ENCODE data around the gene FAAP100.

FAAP100 gene

DNA sequence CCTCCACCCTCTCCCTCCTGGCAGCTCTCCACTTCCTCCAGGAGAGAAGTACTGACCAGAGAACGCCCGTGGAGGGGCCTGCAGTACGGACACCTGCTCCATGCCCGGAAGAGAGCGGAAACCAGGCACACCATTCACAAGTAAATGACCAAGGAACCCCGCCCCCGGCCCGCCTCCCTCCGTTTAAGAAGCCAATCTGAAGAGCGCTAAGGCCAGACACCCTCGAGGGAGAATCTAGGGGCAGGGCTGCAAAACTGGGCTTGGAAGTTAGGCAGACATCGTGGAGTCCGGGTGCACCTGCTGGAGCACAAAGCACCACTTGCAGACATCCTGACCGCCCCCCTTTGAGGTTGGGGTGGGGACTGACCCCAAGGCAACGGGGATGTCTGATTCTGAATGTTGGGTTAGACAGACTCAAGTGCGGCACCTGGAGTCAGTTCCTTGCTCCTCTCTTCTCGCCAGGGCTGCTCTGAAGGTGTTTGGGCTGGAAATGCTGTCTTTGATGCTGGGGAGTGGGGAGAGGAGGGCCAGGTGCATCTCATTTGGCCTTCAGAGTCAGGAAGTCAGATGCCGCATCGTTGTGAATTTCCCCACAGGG is 964 bp upstream of the FAAP100 start:
- DNase-seq: peak in 1 of 2 donors; percentile 44

DNA sequence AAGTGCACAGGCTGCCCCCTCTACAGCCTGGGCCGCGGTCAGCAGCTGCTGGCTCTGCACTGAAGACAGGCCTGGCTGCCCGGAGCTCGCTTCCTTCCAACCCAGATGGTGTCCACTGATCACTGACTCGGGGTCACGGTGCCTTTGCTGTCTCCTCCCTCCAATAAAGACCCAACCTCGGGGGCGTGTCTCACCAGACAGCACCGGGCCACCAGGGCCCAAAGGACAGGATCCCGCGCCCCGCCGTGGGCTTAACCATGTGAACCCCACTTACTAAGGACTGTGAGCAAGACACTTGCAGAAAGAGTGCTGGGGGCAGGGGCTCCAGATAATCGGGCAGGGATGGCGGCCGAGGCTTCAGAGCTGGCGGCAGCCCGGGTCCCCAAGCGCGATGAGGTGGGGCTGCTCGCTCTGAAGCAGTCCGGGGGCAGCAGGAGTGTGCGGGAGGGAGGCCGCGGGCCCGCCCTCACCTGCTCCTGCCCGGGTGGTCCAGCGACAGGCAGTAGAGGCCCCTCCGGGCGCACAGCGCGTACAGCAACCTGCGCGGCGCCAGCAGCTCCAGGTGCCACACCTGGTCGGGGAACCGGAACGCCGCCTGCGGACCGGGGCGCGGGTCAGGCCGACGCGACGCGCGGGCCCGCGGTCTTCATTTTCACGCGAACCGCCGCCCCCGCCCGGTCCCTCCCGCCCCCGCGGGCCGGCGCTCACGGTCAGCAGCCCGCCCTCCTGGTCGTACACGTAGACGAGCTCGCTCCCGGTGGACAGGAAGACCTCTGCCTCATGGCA is 502 bp downstream of the FAAP100 start:
- DNase-seq: no peak

DNA sequence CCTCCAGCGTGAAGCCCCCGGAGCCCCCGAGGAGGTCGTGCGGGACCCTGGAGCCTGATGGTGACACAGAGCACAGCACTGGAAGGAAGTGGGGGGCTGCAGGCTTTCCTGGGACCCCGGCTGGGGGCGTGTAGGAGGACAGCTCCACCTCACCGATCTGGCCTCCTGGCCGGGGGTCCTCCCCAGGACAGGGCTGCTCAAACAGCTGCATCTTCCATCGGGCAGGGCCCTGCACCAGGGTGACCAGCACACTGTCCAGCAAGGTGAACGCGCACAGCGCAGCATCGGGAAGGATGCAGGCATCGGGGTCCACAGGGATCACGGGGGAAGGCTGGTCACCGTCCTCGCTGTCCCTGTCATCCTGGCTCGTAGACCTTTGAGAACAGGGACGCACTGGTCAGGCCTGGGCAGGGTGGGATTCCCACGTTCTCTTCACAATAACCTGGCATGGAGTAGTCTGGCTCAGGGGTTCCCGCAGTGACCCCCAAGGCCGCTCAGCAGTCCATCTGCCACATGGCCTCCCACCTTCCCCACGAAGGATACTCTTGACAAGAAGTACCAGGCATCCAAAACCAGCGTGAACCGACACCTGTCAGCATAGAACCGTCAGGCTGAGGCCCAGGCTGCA is 1.2 kb downstream of the FAAP100 start:
- DNase-seq: no peak

DNA sequence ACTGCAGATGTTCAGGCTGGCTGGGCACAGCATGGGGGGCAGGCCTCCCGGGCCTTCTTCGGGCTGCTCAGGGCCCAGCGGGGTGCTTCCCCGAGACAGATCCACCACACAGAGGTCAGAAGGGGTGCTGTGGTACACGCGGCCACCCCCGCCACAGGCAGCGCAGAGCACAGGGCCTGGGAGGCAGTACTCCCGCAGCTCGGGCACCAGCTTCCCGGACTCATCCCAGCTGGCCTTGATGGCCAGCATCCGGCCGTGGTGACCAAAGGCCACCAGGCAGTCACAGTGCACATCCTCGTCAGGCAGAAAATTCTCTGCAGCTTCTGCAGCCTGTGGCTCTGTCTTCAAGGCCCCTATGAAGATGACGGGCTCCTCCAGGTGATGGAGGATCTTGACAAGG is 1.9 kb downstream of the FAAP100 start:
- DNase-seq: no peak

DNA sequence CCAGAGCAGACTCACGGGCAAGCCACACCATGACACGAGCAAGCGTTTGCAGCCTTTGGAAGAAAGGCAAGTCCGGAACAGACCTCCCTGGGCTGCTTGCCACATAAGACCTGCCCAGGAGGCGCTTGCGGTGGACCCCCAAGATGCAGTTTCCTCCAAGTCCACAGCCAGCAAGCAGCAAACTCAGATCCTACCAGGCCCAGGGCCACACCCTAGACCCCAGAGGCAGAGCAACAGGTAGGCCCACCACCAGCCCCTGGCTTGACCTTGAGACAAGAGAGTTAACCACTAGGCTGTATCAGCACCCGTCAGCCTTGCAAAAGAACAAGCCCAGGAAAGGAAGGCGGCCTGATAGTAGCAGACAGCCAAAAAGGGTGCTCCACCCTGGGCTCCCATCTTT is 2.3 kb downstream of the FAAP100 start:
- no peak for DNase-seq

DNA sequence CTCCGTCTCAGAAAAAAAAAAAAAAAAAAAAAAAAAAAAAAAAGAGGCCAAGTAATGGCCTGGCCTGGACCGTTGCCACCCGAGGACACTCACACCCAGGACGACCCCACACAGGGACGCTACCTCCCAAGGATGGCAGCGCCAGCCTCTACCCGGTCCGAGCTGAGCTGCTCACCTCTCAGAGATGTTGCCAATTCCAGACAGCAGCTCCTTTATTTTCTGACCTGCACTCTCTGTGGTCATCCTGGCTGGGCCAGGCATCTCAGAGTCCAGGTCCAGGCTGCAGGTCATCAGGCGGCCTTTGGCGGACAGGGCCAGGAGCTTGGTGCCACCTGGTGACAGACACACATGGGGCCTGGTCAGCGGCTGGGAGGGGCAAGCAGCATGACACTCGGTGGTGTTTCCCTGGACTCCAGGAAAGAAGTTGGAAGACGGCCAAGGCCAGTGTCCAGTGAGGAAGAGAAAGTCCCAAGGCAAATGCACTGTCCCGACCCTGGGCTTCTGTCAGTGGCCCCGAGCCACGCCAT is 3.1 kb downstream of the FAAP100 start:
- DNase-seq: no peak

DNA sequence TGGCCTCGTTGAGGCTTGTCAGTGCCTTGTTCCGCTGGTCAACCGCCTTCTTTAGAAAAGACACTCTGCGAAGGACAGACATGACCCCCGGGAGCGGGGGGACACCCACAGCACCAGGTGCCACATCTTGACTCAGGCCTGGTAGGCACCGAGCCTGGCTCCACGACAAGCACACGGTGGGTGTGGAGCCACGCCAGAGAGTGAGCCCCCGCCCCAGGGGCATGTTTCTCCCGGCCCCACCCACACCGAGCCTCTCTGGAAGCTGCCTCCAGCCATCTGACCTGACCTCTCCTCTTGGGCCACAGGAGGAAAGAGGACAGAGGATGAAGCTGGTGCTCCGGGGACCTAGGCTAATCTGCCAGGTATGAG is 4.6 kb downstream of the FAAP100 start:
- DNase-seq: no peak

DNA sequence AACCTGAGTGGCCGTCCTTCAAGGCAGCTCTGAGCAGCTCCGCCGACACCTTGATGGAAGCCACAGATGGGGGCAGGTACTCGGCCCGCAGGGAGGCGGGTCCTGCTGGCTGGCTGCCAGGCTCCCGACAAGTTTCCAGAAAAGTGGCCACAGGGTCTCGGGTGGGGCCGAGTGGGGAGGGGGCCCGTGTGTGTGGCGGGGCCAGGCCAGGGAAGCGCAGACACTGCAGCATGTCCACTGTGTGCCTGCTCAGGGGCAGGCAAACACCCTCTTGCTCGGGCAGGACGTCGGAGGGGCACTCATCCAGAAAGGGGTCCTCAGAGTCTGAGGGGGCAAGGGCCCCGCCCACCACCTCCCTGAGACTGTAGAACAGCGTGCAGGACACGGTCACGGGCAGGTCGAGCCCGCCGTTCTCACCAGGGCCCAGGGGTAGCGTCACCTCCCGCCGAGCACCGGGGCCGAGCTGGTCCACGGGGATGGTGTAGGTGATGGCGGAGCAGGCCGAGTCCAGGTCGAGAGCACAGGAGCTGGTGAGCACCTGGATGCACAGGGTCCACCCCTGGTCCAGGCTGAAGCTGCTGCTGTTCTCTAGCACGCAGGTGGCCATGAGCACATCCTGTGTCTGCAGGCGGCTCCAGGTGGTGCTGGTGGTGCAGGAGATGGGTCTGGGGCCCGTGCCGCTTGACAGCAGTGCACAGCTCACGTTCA is 5.1 kb downstream of the FAAP100 start:
- DNase-seq: no peak

DNA sequence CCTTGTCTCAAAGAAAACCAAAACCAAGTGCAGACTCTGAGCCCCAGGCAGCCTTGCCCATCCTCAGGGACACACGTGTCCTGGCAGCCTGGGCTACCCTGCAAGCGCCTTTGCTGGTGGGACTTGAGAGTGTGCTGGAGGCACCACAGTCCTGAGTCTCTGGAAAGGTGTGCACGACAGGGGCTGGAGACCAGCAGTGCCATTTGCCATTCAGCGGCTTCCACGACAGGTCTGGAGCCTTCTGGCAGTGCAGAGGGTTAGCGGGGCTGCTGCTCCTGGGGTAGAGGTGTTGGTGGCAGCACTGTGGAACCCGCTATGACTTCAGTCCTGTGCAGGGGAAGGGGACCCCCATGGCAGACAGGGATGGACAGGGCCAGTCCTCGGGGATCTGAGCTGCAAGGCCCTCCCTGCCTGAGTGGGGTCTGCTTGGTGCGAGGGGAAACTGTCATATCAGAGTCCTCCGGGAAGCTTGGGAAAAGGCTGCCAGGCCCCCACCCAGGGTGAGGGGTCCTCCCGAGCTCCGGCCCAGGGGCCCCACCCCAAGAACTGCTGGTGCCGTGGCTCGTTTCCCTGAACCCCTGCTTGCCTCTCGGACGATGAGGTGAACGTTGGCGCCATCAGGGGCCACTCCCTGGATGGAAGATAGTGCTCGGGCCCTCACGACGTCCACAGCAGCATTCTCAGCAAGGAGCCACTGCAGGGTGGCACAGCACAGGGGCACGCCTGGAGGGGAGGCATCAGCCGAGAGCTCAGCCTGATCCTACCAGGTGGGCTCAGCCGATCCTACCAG is 6.8 kb downstream of the FAAP100 start:
- no peak for DNase-seq

DNA sequence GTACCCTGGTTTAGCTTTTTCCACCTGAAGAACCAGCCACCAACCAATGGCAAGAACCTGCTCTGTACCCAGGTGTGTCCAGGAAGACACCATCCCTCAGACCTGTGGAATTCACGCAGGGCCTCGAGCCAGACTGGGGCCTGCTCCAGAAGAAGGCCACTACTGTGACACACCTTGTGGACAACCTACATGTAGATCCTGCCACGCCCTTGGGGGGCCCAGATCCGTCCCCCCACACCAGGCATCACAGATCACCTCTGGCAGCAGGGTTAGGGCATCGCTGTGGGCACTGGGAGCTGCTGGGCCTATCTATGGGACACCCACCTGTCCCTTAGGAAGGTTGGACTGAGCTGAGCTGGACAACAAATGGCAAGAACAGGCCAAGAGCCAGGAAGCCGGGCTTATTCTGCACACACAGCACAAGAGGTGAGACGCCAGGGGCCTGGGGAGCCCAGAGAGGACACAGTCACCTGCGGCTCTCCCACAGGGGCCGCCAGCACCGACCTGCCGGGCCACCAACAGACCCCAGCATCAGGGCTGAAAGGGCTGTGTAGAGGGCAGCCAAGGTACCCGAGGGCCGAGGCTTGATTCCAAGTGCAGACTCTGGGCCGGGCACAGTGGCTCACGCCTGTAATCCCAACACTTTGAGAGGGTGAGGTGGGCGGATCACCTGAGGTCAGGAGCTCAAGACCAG is 7.7 kb downstream of the FAAP100 start:
- DNase-seq: no peak

DNA sequence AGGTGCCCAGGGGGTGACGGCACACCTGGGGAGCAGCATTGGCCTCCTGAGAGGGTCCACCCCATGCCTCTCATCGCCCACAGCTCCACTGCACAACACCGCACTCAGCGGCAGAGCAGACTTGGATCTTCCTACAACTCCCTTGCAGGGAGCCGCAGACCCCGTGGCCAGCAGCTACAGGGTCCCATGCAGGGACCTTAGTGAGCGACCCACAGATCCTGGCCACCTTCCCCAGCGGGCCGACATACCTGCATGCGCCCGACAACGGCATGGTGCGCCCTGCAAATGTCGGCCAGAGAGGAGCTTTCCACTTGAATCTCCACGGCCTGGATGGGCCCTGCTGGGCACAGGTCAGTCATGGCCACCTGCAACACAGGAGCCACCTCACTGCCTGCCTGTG is 8.4 kb downstream of the FAAP100 start:
- DNase-seq: no peak

DNA sequence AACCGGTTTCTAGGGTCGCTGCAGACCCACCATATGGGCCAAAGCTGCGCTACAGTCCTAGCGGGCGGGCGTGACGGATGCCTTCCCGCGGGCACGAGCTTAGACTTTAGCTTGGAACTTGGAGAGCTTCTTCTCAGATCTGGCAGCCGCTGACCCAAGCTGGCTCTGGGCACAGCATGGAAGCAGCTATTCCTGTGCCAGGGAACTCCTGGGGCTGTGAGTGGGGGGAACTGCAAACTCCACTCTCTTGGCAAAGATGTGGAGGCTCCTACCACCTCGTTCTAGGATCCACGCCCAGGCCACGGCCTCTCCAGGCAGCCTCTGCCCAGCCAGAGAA is 8.8 kb downstream of the FAAP100 start:
- DNase-seq: no peak

DNA sequence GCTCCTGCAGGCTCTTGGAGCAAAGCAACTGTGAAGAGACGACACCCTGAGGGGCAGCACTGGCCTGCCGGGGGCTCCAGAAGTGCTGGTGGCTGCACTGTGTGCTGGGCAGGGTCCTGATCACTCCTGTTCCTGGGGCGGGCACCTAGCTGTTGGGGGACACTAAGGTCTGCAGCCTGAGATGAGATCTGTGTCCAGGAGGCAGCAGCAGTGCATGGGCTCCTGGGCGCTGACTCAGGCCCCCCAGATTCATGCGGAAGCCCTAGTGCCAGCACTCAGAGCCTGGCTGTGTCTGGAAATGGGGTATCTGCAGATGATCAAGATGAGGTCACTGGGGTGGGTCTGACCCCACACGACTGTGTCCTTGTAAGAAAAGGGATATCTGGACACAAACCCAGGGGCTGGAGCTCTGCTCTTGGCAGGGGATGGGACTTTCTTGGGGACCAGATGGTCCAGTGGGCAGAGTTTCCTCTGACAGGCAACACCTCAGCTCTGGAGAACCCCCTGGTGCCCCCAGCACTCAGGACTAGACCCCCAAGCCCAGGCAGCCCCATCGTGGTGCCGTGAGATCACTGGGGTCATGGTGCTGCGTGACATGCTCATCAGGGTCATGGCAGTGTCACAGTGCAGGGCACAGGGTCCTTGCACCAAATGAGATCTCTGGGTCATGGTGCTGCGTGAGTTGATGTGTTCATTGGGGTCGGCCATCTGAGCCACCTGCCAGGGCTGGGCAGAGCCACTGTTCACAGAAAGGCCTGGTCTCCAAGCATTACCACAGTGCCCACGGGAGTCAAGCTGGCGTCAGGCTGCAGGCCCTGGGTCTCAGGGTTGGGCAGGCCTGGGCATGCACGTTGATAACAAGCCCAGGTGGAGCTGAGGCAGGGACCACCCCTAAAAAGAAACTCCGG is 9.5 kb downstream of the FAAP100 start:
- DNase-seq: no peak

DNA sequence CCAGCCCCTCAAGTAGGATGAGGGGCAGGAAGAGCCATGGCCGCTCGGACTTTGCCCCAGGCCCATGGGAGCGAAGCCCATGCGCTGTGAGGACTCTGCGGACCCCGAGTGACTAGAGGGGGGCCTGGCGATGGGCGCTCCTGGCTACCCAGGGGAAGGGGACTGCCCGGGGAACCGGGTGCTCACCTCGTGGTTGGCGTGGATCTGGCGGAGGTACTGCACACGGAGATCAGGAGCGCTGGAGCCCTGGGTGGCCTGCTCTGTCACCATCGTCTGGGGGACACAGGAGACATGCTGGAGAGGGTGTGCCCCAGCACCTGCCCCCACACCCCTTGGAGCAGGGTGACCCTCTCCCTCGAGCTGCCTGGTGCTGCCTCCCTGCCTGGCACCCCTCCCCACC is 11.0 kb downstream of the FAAP100 start:
- DNase-seq: no peak

DNA sequence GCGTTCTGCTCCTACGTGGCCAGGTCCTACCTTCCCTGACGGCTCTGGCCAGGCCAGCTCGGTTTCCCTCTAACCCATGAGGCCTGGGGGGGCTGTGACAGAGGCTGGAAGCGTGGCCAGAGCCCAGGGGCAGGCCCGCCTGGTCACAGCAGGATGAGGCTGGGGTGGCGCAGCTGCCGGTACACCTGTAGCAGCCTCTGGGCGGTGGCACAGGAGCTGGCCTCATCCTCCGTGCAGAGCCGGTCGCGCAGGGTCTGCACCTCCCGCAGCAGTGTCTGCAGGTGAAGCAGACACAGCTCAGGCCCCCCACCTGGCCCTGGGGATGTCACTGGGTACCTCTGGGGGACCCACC is 11.5 kb downstream of the FAAP100 start:
- DNase-seq: no peak

DNA sequence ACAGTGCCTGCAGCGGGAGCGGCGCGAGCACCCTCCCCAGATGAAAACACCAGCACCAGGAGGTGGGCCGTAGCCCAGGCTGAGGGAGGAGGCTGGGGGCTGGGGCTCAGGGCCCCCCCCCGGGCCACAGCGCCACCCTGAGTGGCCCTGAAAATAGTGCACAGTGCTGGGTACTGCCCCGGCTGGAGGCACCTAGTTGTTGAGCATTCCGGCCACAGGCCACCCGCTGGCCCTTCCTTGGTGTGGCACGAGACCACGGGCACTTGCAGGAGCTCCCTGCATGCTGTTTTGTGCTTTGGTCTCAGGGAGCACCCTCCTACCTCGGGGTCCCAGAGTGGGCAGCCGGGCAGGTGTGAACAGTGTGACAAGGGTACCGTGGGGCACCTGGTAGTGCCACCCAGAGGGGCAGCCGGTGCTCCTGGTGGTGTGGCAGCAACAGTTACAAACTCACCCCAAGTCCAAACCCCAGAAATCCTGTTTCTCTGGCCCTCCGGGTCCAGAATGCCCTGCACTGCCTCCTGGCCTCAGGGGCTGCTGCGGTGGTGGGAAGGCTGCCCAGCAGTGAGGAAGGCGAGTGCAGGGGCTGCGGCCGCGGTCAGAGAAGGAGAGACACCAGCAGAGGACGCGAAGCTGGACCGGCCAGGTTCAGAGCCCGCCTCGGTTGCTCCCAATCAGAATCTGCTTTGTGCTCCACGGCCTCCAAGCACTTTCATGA is 12.0 kb downstream of the FAAP100 start:
- DNase-seq: no peak

DNA sequence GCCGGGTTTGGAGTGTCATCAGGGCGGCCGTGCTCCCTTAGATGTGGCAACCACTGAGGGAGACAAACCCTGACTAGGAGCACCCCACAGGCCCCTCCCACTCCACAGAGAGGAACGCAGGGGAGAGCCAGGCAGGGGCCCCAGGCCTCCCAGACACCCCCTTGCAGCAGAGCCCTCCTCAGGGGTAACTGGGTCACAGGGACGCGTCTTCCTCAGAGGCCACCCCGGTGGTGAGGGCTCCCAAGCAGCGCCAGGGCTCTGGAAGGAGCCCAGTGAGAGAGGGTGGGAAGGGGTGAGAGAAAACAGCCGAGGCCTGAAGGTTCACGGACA is 12.6 kb downstream of the FAAP100 start:
- DNase-seq: no peak

DNA sequence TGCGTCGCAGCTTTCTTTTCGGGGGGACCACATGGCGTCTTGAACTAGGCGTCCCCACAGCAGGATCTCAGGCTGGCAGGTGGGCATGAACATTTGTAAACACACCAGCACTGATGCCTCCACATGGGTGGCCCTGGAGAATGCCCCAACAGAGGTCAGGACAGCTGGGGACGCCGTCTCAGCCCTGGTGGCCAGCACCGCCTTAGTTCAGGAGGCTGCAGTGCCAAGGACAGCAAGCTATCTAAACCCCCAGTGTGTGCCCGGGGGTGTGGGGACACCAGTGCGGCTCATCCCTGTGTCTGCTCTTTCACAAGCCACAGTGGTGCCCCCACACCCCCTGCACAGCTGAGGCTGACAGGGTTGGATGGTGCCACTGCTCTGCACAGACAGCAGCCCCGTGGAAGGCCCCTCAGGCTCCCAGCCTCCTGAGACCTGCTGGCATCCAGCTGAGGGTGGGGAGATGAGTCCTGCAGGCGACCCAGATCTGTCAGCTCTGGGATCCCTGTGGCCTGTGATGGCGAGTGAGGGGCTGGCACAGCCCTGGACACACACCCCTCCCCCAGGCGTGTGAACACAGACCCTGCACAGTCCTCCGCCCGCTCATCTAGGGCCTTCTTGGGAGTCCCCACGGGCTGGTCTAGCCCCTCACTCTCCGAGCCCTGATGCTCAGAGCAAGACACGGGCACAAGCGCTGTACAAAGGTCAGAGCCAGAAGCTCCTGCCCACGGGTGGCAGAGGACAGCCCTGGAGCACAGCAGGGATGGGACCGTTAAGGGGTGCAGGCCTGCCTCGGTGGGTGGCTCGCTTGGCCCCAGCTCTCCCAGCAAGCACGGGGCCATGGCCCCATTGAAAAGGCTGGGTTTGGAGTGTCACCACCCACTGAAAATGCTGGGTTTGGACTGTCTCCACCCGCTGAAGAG is 13.2 kb downstream of the FAAP100 start:
- no peak for DNase-seq

DNA sequence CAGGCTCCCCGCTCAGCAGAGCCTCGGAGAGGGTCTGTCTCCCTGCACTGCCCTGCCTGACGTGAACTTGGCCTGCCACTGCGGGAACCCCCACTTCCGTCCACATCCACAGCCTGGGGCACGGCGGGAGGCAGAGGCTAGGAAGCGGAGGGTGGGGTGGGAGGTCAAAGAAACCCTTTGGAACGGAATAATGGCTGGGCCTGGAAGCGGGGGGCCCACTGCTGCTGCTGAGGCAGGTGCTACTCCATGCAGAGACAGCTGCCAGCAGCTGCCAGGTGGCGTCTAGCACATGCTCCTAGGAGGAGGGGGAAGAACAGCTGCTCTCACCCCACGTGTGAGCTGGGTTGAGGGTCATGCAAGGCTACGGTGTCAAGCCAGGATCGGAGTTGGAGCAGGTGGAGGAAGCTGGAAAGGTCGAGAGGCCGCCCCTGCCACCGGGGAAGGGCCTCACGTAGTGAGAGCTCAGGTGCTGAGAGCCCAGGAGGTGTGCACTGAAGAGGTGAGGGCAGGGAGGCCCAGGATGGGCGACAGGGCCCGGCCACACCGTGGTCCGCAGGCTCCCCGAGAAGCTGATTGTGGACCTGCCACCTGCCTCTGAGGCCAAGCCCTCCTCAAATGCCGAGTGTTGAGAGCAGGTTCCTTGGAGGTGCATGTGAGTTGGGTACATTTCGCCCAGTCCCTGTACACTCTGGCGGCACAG is 14.1 kb downstream of the FAAP100 start:
- DNase-seq: no peak

All from hippocampal formation (tissue), 2 donors.